ENCODE results near the gene ZNF225.

- TF ChIP-seq CTCF (IDR thresholded peaks at IDR 0.05 in 4 of 5, conservative IDR thresholded peaks at IDR 0.05 in 1 of 5) (no peak), POLR2A (IDR thresholded peaks at IDR 0.05) (no peak)
Observed at GRCh38 chr19:44149776-44150175, 36.6 kb downstream of the ZNF225 start.

All from gastrocnemius medialis (tissue), 4 donors.